ENCODE results near the gene NCR3LG1. TPM values are rescaled to one million over a fixed set of nuclear protein-coding genes. Genes with fewer than 3 reads are reported as not detected.

The NCR3LG1 gene
- total and polyA plus RNA-seq, 2 of the 8 experiments (the other 6 are each of a cell fraction or from before 2014, with no cell fraction given): 0.68 to 1.9 TPM

DNA sequence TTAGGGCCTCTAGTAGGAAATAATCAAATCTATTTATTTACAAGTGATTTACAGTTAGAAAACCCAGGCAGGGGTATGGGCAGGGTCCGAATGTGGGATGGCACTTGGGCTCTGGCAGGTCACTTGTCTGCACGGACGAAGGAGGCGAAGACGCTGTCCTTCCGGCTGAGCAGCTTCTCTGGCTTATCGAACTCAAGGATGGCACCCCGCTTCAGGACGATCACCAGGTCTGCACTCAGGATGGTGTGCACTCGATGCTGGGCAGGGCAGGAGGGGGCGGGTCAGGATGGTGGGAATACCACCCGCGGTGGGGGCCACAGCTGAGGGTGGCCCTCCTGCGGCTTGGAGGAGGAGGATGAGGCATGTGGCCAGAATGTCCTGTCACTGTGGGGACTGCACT, 41.3 kb downstream of the NCR3LG1 start:
- TF ChIP-seq CEBPB (IDR thresholded peaks at IDR 0.05; ENCODE audit: low read depth, low read length) (no peak), SP2 (IDR thresholded peaks at IDR 0.05; ENCODE audit: low read length) (no peak), KDM5A (IDR thresholded peaks at IDR 0.05; ENCODE audit: low read length) (no peak), JUND (IDR thresholded peaks at IDR 0.05; ENCODE audit: low read length) (no peak), TAF1 (IDR thresholded peaks at IDR 0.05; ENCODE audit: low read depth, low read length) (no peak), TCF12 (IDR thresholded peaks at IDR 0.05; ENCODE audit: low read depth, low read length) (no peak)
- Histone ChIP-seq H2BK15ac (ENCODE audit: low read length) (no peak overlapping the region), H2BK20ac (ENCODE audit: low read length) (no peak overlapping the region), H3K9me3 (ENCODE audit: insufficient read depth in 2 of 2, low read depth in 1 of 2, low read length in 1 of 2) (no peaks in the 10 kb centered on the region), H4K5ac (ENCODE audit: insufficient read length, low read depth, low read length) (no peak overlapping the region), H4K91ac (replicated peaks; ENCODE audit: insufficient read length, low read length) (no peak overlapping the region), H2BK120ac (replicated peaks; ENCODE audit: low read depth, low read length) (no peak overlapping the region), H3K23ac (ENCODE audit: insufficient read length) (no peak overlapping the region), H2BK5ac (ENCODE audit: low read depth, low read length) (no peak overlapping the region), H3K14ac (ENCODE audit: insufficient read length) (no peak overlapping the region), H3K23me2 (ENCODE audit: low read depth, low read length) (no peaks in the 10 kb centered on the region), H3K79me1 (ENCODE audit: low read depth, low read length) (no peaks in the 10 kb centered on the region), H3K79me2 (ENCODE audit: control insufficient read depth in 1 of 2, insufficient read depth in 2 of 2, low read length in 2 of 2) (no peaks in the 10 kb centered on the region), H3K36me3 (ENCODE audit: control insufficient read depth in 2 of 4, insufficient read depth in 4 of 4, low read length in 3 of 4) (no peaks in the 10 kb centered on the region), H3K4me3 (ENCODE audit: extremely low read depth in 1 of 4, insufficient read depth in 2 of 4, low read depth in 3 of 4, low read length in 4 of 4) (no peak overlapping the region), H3K27ac (ENCODE audit: low read depth, low read length) (no peak overlapping the region), H3K27me3 (replicated peaks in 1 of 4; ENCODE audit: control insufficient read depth in 3 of 4, extremely low read depth in 1 of 4, insufficient read depth in 3 of 4, low read length in 3 of 4) (peaks cover 0 to 6% (median 0%) of the 10 kb centered on the region in 4 experiments; a peak in 4 of 7 replicates), H4K8ac (ENCODE audit: extremely low read depth, insufficient read depth, low read length) (no peak overlapping the region; the same call in 1 of the 2 replicates), H3K4me1 (replicated peaks in 1 of 4; ENCODE audit: control insufficient read depth in 3 of 4, insufficient read depth in 4 of 4, low read length in 3 of 4) (peaks cover 0 to 5% (median 2%) of the 10 kb centered on the region in 4 experiments; a peak in 3 of 7 replicates), H3K9ac (replicated peaks in 1 of 4; ENCODE audit: extremely low read depth in 1 of 4, low read depth in 3 of 4, low read length in 3 of 4) (no peak overlapping the region), H4K20me1 (replicated peaks in 1 of 2; ENCODE audit: control insufficient read depth in 1 of 2, insufficient read depth in 2 of 2, low read length in 2 of 2) (peaks cover 0 to 1% of the 10 kb centered on the region in 2 experiments), H2AFZ (ENCODE audit: low read length) (no peak overlapping the region), H3K4me2 (ENCODE audit: insufficient read depth in 1 of 2, low read depth in 2 of 2, low read length in 2 of 2) (no peak overlapping the region), H3K4ac (replicated peaks; ENCODE audit: insufficient read length, low read depth, low read length) (no peak overlapping the region), H2AK5ac (ENCODE audit: low read depth, low read length) (no peak overlapping the region), H3K56ac (replicated peaks; ENCODE audit: insufficient read length, low read depth, low read length) (no peak overlapping the region), H2BK12ac (ENCODE audit: low read depth, low read length) (0 out of 2 replicates have a peak overlapping the region, but pooled peaks have one; percentile 17), H3K18ac (ENCODE audit: extremely low read depth, low read length) (no peak overlapping the region)
- ChIA-PET CTCF (ENCODE audit: partially characterized antibody) (interaction anchor here (0.9 to 38.8 kb wide), 8 partner anchors 9 to 338 kb away, joined by 3 to 1414 read pairs (median 21); partner anchors contain the start of gene ABCC8), POLR2A (ENCODE audit: partially characterized antibody) (interaction anchor here (0.9 to 1.3 kb wide), 2 partner anchors 13 to 25 kb away, joined by 3 read pairs; no protein-coding TSS in a partner anchor)
- WGBS, 2 experiments (ENCODE audit: extremely low coverage in 1 of 2, insufficient coverage in 1 of 2, insufficient read length in 1 of 2, insufficient replicate concordance in 2 of 2, low coverage in 1 of 2, low lambda C conversion rate in 2 of 2, missing lambda C conversion rate in 1 of 2): 75% methylated on average over 14 of the region's 14 CpGs; no CpG with 5 or more reads in 1 of the 2 experiments
- FAIRE-seq (no peak), DNase-seq (ENCODE audit: low read depth in 1 of 2, low spot score in 2 of 2) (no peak)

Data from H1 (cell line).